SK-N-SH (cell line): ENCODE results near the gene SPOCK1. TPM values are rescaled to one million over a fixed set of nuclear protein-coding genes. Genes with fewer than 3 reads are reported as not detected.

Experiments
- CTCF ChIA-PET: fragments of 300-600, 350-600 bp; formaldehyde crosslinking; extraction: SDS; loops from one replicate; lab custom pipeline; 2021; lab: Yijun Ruan, JAX
- POLR2A ChIA-PET: fragments of 350-600 bp; sonication (Branson Sonifier 250); formaldehyde crosslinking; extraction: SDS; loops from one replicate; lab custom pipeline; 2020; ENCODE audit warnings: antibody characterized with exemption, inconsistent platforms; lab: Yijun Ruan, JAX
- DNase-seq: peaks from one replicate; pipeline ENCODE4 v3.0.0; 2012
- H2AFZ ChIP-seq: fragments of 200-600 bp; sonication (generic); 2 replicates; pipeline ENCODE4 v1.8.1; 2016; ENCODE audit warnings: antibody characterized with exemption, mild to moderate bottlenecking, low read depth
- H3F3A ChIP-seq: fragments of 200-600 bp; sonication (generic); replicated peaks from 2 replicates; pipeline ENCODE3; 2016; ENCODE audit warnings: antibody characterized with exemption, mild to moderate bottlenecking; ENCODE audit not compliant: insufficient read depth
- H3K27ac ChIP-seq, 2 experiments: fragments of 200-500 bp in 1 of 2; fragments of 200-600 bp in 1 of 2; sonication (Bioruptor generic) in 1 of 2; sonication (generic), shearing (Covaris generic) in 1 of 2; 2 replicates each; pipeline versions ENCODE4 v1.5.1 to v1.6.1; 2014 to 2016; ENCODE audit warnings: low read depth in 2 of 2, inconsistent platforms in 1 of 2, low read length in 1 of 2, mild to moderate bottlenecking in 1 of 2, mixed read lengths in 1 of 2
- H3K27me3 ChIP-seq: fragments of 200-600 bp; sonication (generic), shearing (Covaris generic); 2 replicates; pipeline ENCODE4 v1.6.1; 2016; ENCODE audit warnings: mixed run types; ENCODE audit not compliant: insufficient read depth
- H3K36me3 ChIP-seq, 2 experiments: fragments of 200-500 bp in 1 of 2; fragments of 200-600 bp in 1 of 2; sonication (Bioruptor generic) in 1 of 2; sonication (generic) in 1 of 2; replicated peaks in 1 of 2; 2 replicates each; pipeline versions ENCODE3 to v1.5.1; 2014 to 2016; ENCODE audit warnings: low read length in 1 of 2, mild to moderate bottlenecking in 1 of 2; ENCODE audit not compliant: insufficient read depth in 2 of 2, control insufficient read depth in 1 of 2
- H3K4me1 ChIP-seq, 2 experiments: fragments of 200-500 bp in 1 of 2; fragments of 200-600 bp in 1 of 2; sonication (Bioruptor generic) in 1 of 2; sonication (generic), shearing (Covaris generic) in 1 of 2; 2 replicates each; pipeline versions ENCODE4 v1.5.1 to v1.6.1; 2014 to 2016; ENCODE audit warnings: low read depth in 1 of 2, low read length in 1 of 2, mixed run types in 1 of 2; ENCODE audit not compliant: insufficient read depth in 2 of 2, control insufficient read depth in 1 of 2
- H3K4me2 ChIP-seq: fragments of 200-600 bp; sonication (generic), shearing (Covaris generic); 2 replicates; pipeline ENCODE4 v1.6.1; 2017; ENCODE audit warnings: mixed run types
- H3K4me3 ChIP-seq, 2 experiments: fragments of 200-500 bp in 1 of 2; fragments of 200-600 bp in 1 of 2; sonication (Bioruptor generic) in 1 of 2; sonication (generic), shearing (Covaris generic) in 1 of 2; 2 replicates each; pipeline versions ENCODE4 v1.5.1 to v1.8.1; 2014 to 2016; ENCODE audit warnings: low read depth in 2 of 2, inconsistent platforms in 1 of 2, low read length in 1 of 2, mild to moderate bottlenecking in 1 of 2, mixed read lengths in 1 of 2, moderate library complexity in 1 of 2
- H3K79me2 ChIP-seq: fragments of 200-600 bp; sonication (generic); 2 replicates; pipeline ENCODE4 v1.8.1; 2017; ENCODE audit warnings: mild to moderate bottlenecking; ENCODE audit not compliant: insufficient read depth
- H3K9ac ChIP-seq: fragments of 200-600 bp; sonication (generic); 2 replicates; pipeline ENCODE4 v1.6.1; 2017; ENCODE audit warnings: mixed run types
- H3K9me2 ChIP-seq: fragments of 200-600 bp; sonication (generic); 2 replicates; pipeline ENCODE4 v1.6.1; 2017; ENCODE audit warnings: mixed run types
- H3K9me3 ChIP-seq: fragments of 200-600 bp; sonication (generic); 2 replicates; pipeline ENCODE4 v1.6.1; 2017; ENCODE audit warnings: mixed run types, mild to moderate bottlenecking, moderate library complexity
- H4K20me1 ChIP-seq: fragments of 200-600 bp; sonication (generic); 2 replicates; pipeline ENCODE4 v1.6.1; 2017; ENCODE audit warnings: mild to moderate bottlenecking, mixed run types; ENCODE audit not compliant: insufficient read depth
- EP300 ChIP-seq, 2 experiments: IDR thresholded peaks; 2 replicates each; pipeline versions ENCODE4 v1.4.0 to v1.6.1; 2012; ENCODE audit warnings: borderline replicate concordance in 1 of 2, low read depth in 1 of 2, low read length in 1 of 2
- GATA2 ChIP-seq: sonication (generic); formaldehyde crosslinking; IDR thresholded peaks from 2 replicates; pipeline ENCODE4 v1.5.0; 2020; ENCODE audit warnings: mild to moderate bottlenecking, missing genetic modification reagents
- MEF2A ChIP-seq: IDR thresholded peaks from 2 replicates; pipeline ENCODE4 v1.4.0; 2012; ENCODE audit warnings: low read depth, borderline replicate concordance
- NFIC ChIP-seq: IDR thresholded peaks from 2 replicates; pipeline ENCODE4 v1.4.0; 2012; ENCODE audit warnings: borderline replicate concordance
- NRF1 ChIP-seq: IDR thresholded peaks from 2 replicates; pipeline ENCODE4 v1.6.1; 2012; ENCODE audit warnings: low read depth, mild to moderate bottlenecking, low read length
- RCOR1 ChIP-seq: fragments of 150-350 bp; IDR thresholded peaks from 2 replicates; pipeline ENCODE4 v1.6.1; 2017; ENCODE audit warnings: antibody characterized with exemption, low read length
- RFX5 ChIP-seq: IDR thresholded peaks from 2 replicates; pipeline ENCODE4 v1.6.1; 2012; ENCODE audit warnings: mild to moderate bottlenecking, improper control_type of control experiment, low read length
- RXRA ChIP-seq: IDR thresholded peaks from 2 replicates; pipeline ENCODE4 v1.4.0; 2012; ENCODE audit warnings: low read depth, mild to moderate bottlenecking, borderline replicate concordance
- SMC3 ChIP-seq: IDR thresholded peaks from 2 replicates; pipeline ENCODE4 v1.6.1; 2012; ENCODE audit warnings: low read depth, low read length, improper control_type of control experiment
- TAF1 ChIP-seq: IDR thresholded peaks from 2 replicates; pipeline ENCODE4 v1.6.1; 2012; ENCODE audit warnings: low read depth, mild to moderate bottlenecking, low read length, moderate library complexity, borderline replicate concordance
- TCF12 ChIP-seq: IDR thresholded peaks from 2 replicates; pipeline ENCODE4 v1.4.0; 2012
- YY1 ChIP-seq: IDR thresholded peaks from 2 replicates; pipeline ENCODE4 v1.4.0; 2012; ENCODE audit warnings: low read depth, mild to moderate bottlenecking
- WGBS: methylation state at CpG from one replicate; pipeline ENCODE4 v1.1.6; 2017; ENCODE audit warnings: low lambda C conversion rate; 5-methylcytosine and 5-hydroxymethylcytosine counted together
- polyA plus RNA-seq, 3 experiments: library from polyadenylated mRNA; depleted of rRNA; stranded (reverse); fragments of >200 nt; gene quantifications; 2 replicates each; pipeline ENCODE4 v1.2.3, GENCODE V29; 2012
- TF ChIP-seq, protein P1 (sequence below): IDR thresholded peaks from 2 replicates; pipeline ENCODE4 v1.4.0; 2012; ENCODE audit warnings: low read depth, borderline replicate concordance

Gene SPOCK1
- polyA plus RNA-seq, 1 of the 3 experiments (the other 2 are of a cell fraction): 11.3 TPM

DNA sequence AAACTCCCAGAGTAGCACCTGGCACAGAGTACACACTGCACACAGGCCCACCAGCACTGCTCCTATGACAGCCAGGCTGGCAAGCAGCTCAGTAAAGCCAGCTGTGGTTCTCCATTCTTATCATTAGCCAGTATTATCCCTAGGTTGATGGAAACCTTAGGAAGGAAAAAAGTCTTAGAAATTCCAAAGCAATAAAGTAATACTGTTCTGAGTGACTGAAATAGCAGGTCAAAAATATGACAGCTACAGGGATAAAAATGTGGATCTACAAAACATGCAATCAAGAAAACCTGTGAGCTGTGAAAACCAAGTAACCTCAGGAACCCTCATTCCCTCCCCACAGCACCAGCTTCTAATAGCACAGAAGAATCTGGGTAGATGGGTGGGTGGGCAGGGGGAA is 403.5 kb downstream of the SPOCK1 start:
- Histone ChIP-seq H3K4me2 (no peak overlapping the region), H3K27ac (no peak overlapping the region), H4K20me1 (no peaks in the 10 kb centered on the region), H3K9me3 (no peaks in the 10 kb centered on the region), H3K9me2 (no peaks in the 10 kb centered on the region), H3F3A (peaks cover 10% of the 10 kb centered on the region), H2AFZ (no peak overlapping the region), H3K27me3 (no peaks in the 10 kb centered on the region), H3K4me3 (no peak overlapping the region), H3K36me3 (no peaks in the 10 kb centered on the region), H3K79me2 (peaks cover 4% of the 10 kb centered on the region; the same call in 1 of the 2 replicates), H3K9ac (no peak overlapping the region), H3K4me1 (peaks cover 3 to 10% of the 10 kb centered on the region in 2 experiments; a peak in 2 of 4 replicates)
- POLR2A ChIA-PET: no interaction called here
- no peak for DNase-seq
- CTCF ChIA-PET: interaction anchor here (1.1 kb wide), 1 partner anchor 20 kb away, joined by 5 read pairs; no protein-coding TSS in a partner anchor
- TF ChIP-seq RXRA (no peak), MEF2A (no peak), RCOR1 (no peak), TAF1 (no peak), RFX5 (no peak), SMC3 (no peak), EP300 (IDR thresholded peaks at IDR 0.05; ENCODE audit: borderline replicate concordance in 1 of 2, low read depth in 1 of 2, low read length in 1 of 2) (no peak), NRF1 (no peak)
- TF ChIP-seq, all 33 proteins: peak for 0

DNA sequence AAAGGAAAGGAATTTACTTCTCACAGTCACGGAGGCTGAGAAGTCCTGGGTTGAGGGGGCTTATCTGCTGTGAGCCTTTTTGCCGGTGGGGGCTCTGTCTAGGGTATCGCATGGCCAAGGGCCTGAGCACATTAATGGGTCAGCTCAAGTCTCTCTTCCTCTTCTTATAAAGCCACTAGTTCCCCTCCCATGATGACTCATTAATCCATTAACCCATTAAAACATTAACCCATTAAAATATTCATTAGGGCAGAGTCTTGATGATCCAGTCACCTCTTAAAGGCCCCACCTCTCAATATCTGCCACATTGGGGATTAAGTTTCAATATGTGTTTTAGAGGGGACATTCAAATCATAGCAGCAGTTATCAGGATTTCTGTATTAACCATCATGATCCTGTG is 406.3 kb downstream of the SPOCK1 start:
- H3F3A ChIP-seq: peaks cover 10% of the 10 kb centered on the region
- CTCF ChIA-PET: no interaction called here
- no peak for DNase-seq
- H3K4me2 ChIP-seq: no peak overlapping the region
- H3K27me3 ChIP-seq: no peaks in the 10 kb centered on the region
- H3K4me3 ChIP-seq: no peak overlapping the region
- no peak overlapping the region for H3K27ac ChIP-seq
- H3K9me2 ChIP-seq: no peaks in the 10 kb centered on the region
- no peak overlapping the region for H3K9ac ChIP-seq
- peaks cover 7 to 10% of the 10 kb centered on the region in 2 experiments; a peak in 2 of 4 replicates for H3K4me1 ChIP-seq
- 68% methylated on average over 3 of the region's 3 CpGs for WGBS
- POLR2A ChIA-PET: no interaction called here
- H2AFZ ChIP-seq: no peak overlapping the region
- H3K9me3 ChIP-seq: no peaks in the 10 kb centered on the region
- H4K20me1 ChIP-seq: no peaks in the 10 kb centered on the region
- no peaks in the 10 kb centered on the region for H3K36me3 ChIP-seq
- H3K79me2 ChIP-seq: peaks cover 4% of the 10 kb centered on the region; the same call in 1 of the 2 replicates
- TF ChIP-seq, protein P1, sequence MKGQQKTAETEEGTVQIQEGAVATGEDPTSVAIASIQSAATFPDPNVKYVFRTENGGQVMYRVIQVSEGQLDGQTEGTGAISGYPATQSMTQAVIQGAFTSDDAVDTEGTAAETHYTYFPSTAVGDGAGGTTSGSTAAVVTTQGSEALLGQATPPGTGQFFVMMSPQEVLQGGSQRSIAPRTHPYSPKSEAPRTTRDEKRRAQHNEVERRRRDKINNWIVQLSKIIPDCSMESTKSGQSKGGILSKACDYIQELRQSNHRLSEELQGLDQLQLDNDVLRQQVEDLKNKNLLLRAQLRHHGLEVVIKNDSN: no peak
- TF ChIP-seq TCF12 (no peak), EP300 (IDR thresholded peaks at IDR 0.05; ENCODE audit: borderline replicate concordance in 1 of 2, low read depth in 1 of 2, low read length in 1 of 2) (no peak), RCOR1 (no peak), GATA2 (no peak), NFIC (no peak), SMC3 (no peak), YY1 (no peak)
